WTC11 (cell line): ENCODE measurements around the gene ARHGAP18.

Experiments
- ATF1 ChIP-seq: sonication (generic); formaldehyde crosslinking; IDR thresholded peaks from 2 replicates; pipeline ENCODE4 v1.8.1; 2023; ENCODE audit warnings: mild to moderate bottlenecking, moderate library complexity, missing genetic modification reagents
- CREM ChIP-seq: sonication (generic); formaldehyde crosslinking; IDR thresholded peaks from 2 replicates; pipeline ENCODE4 v1.8.1; 2022; ENCODE audit warnings: mild to moderate bottlenecking, missing genetic modification reagents, moderate library complexity
- FOXP1 ChIP-seq: sonication (generic); formaldehyde crosslinking; IDR thresholded peaks from 2 replicates; pipeline ENCODE4 v1.8.0; 2022; ENCODE audit warnings: missing genetic modification reagents, mild to moderate bottlenecking, moderate library complexity, borderline replicate concordance
- NFATC4 ChIP-seq: fragments of 250-450 bp; sonication (Bioruptor Pico); IDR thresholded peaks from 2 replicates; pipeline ENCODE4 v1.9.0; 2021; ENCODE audit warnings: mild to moderate bottlenecking
- NFE2L1 ChIP-seq: sonication (generic); formaldehyde crosslinking; IDR thresholded peaks from 2 replicates; pipeline ENCODE4 v1.8.1; 2023; ENCODE audit warnings: missing genetic modification reagents
- OVOL2 ChIP-seq: fragments of 250-450 bp; sonication (Bioruptor Pico); IDR thresholded peaks from 2 replicates; pipeline ENCODE4 v1.9.0; 2021; ENCODE audit warnings: mild to moderate bottlenecking, borderline replicate concordance
- TEAD4 ChIP-seq: sonication (generic); formaldehyde crosslinking; IDR thresholded peaks from 2 replicates; pipeline ENCODE4 v1.8.0; 2022; ENCODE audit warnings: mild to moderate bottlenecking, missing genetic modification reagents
- ZNF121 ChIP-seq: sonication (generic); formaldehyde crosslinking; IDR thresholded peaks from 2 replicates; pipeline ENCODE4 v1.8.0; 2023; ENCODE audit warnings: missing genetic modification reagents
- TF ChIP-seq, protein P1 (sequence below): fragments of 200-600 bp; IDR thresholded peaks from 2 replicates; pipeline ENCODE4 v1.8.0; 2022; ENCODE audit warnings: antibody characterized with exemption
- TF ChIP-seq, protein P2 (sequence below): sonication (generic); formaldehyde crosslinking; conservative IDR thresholded peaks from 2 replicates; pipeline ENCODE4 v1.8.1; 2022; ENCODE audit warnings: mild to moderate bottlenecking, missing genetic modification reagents
- TF ChIP-seq, protein P3 (sequence below): sonication (generic); formaldehyde crosslinking; IDR thresholded peaks from 2 replicates; pipeline ENCODE4 v1.8.1; 2022; ENCODE audit warnings: low read depth, mild to moderate bottlenecking, moderate library complexity, missing genetic modification reagents, borderline replicate concordance
- TF ChIP-seq, protein P4 (sequence below): sonication (generic); formaldehyde crosslinking; IDR thresholded peaks from 2 replicates; pipeline ENCODE4 v1.8.0; 2022; ENCODE audit warnings: mild to moderate bottlenecking, missing genetic modification reagents
- TF ChIP-seq, protein P5 (sequence below): sonication (generic); formaldehyde crosslinking; IDR thresholded peaks from 2 replicates; pipeline ENCODE4 v1.8.1; 2023; ENCODE audit warnings: mild to moderate bottlenecking, missing genetic modification reagents, moderate library complexity

DNA sequence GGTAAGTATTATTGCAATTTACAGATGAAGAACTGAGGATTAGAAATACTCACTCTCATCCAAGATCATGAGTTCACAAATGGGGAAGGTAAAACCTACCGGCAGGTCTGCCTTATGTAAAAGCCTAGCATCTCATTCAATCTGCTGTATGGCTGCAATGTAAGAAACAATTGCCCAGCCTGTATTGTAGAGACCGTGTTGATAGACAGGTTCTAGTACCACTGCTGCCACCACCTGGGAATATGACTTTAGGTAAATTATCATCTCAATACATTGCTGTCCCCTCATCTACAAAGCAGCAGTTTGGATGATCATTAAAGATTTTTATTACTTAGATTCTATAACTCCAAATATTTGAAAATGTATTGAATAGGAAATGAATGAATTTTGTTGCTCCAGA is 23.3 kb upstream of the ARHGAP18 start:
- TF ChIP-seq, protein P1, sequence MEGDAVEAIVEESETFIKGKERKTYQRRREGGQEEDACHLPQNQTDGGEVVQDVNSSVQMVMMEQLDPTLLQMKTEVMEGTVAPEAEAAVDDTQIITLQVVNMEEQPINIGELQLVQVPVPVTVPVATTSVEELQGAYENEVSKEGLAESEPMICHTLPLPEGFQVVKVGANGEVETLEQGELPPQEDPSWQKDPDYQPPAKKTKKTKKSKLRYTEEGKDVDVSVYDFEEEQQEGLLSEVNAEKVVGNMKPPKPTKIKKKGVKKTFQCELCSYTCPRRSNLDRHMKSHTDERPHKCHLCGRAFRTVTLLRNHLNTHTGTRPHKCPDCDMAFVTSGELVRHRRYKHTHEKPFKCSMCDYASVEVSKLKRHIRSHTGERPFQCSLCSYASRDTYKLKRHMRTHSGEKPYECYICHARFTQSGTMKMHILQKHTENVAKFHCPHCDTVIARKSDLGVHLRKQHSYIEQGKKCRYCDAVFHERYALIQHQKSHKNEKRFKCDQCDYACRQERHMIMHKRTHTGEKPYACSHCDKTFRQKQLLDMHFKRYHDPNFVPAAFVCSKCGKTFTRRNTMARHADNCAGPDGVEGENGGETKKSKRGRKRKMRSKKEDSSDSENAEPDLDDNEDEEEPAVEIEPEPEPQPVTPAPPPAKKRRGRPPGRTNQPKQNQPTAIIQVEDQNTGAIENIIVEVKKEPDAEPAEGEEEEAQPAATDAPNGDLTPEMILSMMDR: no peak
- TF ChIP-seq, protein P2, sequence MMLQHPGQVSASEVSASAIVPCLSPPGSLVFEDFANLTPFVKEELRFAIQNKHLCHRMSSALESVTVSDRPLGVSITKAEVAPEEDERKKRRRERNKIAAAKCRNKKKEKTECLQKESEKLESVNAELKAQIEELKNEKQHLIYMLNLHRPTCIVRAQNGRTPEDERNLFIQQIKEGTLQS (CRISPR knock-in tag): no peak
- TF ChIP-seq FOXP1 (CRISPR knock-in tag) (no peak), NFATC4 (CRISPR knock-in tag) (no peak), ATF1 (CRISPR knock-in tag) (no peak), ZNF121 (no peak), TEAD4 (no peak), NFE2L1 (CRISPR knock-in tag) (no peak), OVOL2 (CRISPR knock-in tag) (no peak), CREM (CRISPR knock-in tag) (no peak)
- TF ChIP-seq, protein P3, sequence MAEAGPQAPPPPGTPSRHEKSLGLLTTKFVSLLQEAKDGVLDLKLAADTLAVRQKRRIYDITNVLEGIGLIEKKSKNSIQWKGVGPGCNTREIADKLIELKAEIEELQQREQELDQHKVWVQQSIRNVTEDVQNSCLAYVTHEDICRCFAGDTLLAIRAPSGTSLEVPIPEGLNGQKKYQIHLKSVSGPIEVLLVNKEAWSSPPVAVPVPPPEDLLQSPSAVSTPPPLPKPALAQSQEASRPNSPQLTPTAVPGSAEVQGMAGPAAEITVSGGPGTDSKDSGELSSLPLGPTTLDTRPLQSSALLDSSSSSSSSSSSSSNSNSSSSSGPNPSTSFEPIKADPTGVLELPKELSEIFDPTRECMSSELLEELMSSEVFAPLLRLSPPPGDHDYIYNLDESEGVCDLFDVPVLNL (CRISPR knock-in tag): no peak
- TF ChIP-seq, protein P4, sequence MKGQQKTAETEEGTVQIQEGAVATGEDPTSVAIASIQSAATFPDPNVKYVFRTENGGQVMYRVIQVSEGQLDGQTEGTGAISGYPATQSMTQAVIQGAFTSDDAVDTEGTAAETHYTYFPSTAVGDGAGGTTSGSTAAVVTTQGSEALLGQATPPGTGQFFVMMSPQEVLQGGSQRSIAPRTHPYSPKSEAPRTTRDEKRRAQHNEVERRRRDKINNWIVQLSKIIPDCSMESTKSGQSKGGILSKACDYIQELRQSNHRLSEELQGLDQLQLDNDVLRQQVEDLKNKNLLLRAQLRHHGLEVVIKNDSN (CRISPR knock-in tag): no peak
- TF ChIP-seq, protein P5, sequence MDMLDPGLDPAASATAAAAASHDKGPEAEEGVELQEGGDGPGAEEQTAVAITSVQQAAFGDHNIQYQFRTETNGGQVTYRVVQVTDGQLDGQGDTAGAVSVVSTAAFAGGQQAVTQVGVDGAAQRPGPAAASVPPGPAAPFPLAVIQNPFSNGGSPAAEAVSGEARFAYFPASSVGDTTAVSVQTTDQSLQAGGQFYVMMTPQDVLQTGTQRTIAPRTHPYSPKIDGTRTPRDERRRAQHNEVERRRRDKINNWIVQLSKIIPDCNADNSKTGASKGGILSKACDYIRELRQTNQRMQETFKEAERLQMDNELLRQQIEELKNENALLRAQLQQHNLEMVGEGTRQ: no peak
